Measurements from ENCODE around the gene TRIM71.

DNA sequence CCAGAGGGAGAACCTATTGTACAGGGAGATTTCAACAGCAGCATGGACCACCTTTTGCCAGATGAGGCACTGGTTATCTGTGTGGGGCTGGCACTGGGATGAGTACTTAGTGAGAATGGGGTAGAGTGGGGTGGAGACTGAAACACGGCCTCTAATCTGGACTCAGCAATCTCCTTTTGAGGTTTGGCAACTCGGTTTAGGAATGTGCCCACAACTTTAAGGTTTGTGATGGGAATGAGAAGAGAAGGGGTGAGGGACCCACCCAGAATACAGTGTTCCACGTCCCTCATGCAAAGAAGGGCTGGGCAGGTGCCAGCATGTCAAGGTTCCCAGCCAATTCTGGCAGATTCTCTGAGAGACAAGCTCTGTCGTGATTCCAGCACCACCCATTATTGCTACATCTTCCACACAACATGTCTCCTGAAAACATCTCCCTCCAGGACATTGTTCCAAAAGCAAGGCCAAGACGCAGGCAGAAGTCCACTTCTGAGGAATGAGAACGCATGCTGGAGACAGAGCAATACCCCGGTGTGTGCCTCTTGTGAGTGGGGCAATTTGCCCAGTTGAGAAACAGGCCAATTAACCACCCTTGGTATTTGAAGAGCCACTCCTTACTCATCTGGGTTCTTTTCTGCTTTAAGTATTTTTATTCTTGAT, 96.1 kb downstream of the TRIM71 start:
- TF ChIP-seq, protein P1, sequence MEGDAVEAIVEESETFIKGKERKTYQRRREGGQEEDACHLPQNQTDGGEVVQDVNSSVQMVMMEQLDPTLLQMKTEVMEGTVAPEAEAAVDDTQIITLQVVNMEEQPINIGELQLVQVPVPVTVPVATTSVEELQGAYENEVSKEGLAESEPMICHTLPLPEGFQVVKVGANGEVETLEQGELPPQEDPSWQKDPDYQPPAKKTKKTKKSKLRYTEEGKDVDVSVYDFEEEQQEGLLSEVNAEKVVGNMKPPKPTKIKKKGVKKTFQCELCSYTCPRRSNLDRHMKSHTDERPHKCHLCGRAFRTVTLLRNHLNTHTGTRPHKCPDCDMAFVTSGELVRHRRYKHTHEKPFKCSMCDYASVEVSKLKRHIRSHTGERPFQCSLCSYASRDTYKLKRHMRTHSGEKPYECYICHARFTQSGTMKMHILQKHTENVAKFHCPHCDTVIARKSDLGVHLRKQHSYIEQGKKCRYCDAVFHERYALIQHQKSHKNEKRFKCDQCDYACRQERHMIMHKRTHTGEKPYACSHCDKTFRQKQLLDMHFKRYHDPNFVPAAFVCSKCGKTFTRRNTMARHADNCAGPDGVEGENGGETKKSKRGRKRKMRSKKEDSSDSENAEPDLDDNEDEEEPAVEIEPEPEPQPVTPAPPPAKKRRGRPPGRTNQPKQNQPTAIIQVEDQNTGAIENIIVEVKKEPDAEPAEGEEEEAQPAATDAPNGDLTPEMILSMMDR (IDR thresholded peaks at IDR 0.05), result no peak
- no peak for TF ChIP-seq POLR2A (IDR thresholded peaks at IDR 0.05)

Data from Peyer's patch (tissue), 4 donors.